HG03108 (cell line): ENCODE measurements around the gene ACLY.
"Not testable (repeated sequence)": the region's sequence is repeated elsewhere in the genome, so short reads cannot be mapped to it uniquely, and the experiment has no call there.

ENCODE experiments used
- ATAC-seq: cut with Tn5 transposase; IDR thresholded peaks from one replicate; pipeline ENCODE4 v1.9.1; 2021; ENCODE audit warnings: moderate library complexity; ENCODE audit not compliant: unreplicated experiment

ACLY gene

DNA sequence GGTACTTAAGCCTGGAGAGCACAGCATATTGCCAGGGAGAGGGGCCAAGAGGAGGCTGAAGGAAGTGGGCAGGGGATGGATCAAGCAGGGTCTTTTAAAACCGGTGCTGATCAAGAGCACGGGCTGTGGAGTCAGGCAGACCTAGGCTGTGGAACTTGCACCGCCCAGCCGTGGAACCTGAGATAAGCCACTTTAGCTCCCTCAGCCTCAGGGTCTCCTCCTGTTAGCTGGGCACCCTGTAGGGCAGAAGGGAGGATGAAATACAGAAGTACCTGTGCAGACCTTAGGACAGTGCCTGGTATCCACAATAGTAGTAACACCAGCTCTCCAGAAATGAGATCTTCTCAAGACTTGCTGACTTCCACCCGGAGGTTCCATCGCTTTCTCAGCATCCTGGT lies 20.9 kb upstream of the ACLY start:
- ATAC-seq = no peak

DNA sequence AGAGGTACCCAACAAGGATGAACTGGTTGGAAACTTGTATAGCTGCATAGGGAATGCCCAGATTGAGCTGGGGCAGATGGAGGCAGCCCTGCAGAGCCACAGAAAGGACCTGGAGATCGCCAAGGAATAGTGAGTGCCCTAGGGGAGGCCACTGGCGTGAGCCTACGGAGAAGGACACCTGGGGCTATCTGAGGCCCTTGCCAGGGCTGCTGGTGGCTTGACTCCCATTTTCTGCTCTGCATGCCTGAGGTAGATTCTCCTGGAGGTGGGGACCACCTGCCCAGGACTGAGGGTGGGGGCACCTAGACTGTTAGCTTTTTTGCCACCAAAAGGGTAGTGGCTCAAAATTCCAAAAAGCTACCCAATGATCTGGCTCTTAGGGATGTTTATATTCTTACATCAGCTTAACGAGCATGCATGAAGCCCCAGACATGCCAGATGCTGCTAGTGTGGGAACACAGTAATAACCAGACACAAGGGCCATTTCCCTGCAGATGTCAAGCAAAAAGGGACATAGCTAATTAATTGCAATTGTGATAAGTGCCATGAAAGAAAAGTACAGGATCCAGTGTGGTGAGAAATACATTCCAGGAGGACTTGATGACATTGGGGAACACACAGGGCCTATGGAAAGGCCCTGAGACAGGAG lies 20.4 kb upstream of the ACLY start:
- no peak for ATAC-seq

DNA sequence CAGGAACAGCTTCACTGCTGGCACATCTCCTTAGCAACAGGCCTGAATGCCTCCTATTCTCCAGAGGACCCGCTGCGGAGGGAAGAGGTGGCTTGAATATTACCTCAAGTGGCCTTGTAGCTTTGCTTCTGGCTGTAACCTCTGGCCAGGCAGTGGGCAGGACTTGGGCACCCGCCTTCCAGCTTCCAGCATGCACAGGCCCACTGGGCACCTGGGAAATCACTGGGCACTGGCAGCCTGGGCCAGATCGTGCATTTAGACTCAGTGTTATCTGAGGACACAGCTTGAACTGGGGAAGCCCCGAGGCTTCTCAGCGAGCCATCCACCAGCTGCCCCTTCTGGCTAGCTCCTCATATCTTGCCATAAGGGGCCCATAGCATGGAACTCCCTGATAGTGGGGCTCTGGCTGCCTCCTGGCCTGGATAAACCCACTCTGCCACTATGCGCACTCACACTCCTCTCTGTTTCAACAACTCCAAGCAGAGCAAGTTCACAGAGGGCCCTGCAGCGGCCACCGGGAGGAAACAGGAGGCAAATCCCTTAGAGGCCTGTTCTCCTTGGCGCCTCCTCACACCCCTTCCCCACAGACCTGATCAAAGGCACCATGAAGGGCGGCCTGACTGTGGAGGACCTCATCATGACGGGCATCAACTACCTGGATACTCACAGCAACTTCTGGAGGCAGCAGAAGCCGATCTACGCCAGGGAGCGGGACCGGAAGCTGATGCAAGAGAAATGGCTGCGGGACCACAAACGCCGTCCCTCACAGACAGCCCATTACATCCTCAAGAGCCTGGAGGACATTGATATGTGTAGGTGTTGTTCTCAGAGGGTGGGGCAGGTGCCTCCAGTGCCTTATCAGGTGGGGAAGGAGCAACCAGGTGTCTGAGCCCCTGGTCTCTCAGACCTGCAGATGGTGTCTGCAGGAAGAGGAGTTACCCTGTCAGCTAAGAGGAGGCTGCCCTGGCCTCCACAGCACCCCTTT lies 19.5 kb upstream of the ACLY start:
- ATAC-seq = no peak

DNA sequence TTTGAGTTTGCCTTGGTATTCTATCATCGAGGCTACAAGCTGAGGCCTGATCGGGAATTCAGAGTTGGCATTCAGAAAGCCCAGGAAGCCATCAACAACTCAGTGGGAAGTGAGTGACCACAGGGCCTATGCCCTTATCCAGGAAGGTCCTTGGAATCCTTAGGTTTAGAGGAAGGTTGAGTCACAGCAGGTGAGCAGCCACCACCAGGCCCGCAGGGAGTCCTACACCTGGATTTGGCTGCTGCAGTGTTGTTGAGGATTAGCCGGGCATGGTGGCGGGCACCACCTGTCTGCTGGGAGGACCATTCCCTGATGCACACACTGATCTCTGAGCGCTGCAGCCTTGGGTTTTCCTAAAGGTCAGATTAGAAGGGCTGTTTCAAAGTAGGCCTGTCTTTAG lies 16.9 kb upstream of the ACLY start:
- ATAC-seq = no peak

DNA sequence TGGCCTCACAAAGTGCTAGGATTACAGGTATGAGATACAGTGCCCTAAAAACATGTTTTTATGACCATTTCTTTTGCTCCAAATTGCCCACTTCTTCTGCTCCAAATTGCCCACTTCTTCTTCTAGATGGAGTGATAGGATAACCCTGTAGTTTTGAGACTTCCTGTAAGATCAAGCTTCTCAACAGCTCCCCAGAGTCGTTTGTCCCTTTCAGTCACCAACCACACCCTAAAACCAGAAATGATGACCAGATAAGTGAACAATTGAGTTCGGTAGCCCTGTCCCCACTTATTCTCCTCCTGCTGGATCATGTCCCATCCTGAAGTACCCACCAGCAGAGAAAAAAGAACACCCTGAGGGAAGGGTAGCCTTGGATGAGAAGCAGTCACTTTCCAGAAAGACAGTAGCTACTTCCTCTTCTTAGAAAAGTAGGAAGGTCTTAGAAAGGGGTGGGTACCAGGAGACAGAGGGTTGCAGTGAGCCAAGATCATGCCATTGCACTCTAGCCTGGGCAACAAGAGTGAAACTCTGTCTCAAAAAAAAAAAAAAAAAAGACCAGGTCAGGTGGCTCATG lies 14.2 kb upstream of the ACLY start:
- ATAC-seq = no peak

DNA sequence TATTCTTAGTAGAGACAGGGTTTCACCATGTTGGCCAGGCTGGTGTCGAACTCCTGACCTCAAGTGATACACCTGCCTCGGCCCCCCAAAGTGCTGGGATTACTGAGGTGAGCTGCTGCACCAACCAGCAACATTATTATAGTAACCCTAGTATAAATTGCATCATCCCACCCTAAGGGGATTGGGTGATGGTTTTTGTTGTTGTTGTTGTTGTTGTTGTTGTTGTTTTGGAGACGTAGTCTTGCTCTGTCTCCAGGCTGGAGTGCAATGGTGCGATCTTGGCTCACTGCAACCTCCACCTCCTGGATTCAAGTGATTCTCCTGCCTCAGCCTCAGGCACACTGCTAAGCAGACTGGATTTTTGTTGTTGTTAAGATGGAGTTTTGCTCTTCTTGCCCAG lies 13.0 kb upstream of the ACLY start:
- ATAC-seq = not testable (repeated sequence)

DNA sequence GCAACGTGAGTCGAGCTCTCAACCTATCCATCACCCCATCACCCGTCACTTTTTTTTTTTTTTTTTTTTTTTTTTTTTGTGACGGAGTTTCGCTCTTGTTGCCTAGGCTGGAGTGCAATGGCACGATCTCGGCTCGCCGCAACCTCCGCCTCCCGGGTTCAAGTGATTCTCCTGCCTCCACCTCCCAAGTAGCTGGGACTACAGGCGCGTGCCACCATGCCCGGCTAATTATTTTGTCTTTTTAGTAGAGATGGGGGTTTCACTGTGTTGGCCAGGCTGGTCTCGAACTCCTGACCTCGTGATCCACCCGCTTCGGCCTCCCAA lies 12.0 kb upstream of the ACLY start:
- ATAC-seq = not testable (repeated sequence)

DNA sequence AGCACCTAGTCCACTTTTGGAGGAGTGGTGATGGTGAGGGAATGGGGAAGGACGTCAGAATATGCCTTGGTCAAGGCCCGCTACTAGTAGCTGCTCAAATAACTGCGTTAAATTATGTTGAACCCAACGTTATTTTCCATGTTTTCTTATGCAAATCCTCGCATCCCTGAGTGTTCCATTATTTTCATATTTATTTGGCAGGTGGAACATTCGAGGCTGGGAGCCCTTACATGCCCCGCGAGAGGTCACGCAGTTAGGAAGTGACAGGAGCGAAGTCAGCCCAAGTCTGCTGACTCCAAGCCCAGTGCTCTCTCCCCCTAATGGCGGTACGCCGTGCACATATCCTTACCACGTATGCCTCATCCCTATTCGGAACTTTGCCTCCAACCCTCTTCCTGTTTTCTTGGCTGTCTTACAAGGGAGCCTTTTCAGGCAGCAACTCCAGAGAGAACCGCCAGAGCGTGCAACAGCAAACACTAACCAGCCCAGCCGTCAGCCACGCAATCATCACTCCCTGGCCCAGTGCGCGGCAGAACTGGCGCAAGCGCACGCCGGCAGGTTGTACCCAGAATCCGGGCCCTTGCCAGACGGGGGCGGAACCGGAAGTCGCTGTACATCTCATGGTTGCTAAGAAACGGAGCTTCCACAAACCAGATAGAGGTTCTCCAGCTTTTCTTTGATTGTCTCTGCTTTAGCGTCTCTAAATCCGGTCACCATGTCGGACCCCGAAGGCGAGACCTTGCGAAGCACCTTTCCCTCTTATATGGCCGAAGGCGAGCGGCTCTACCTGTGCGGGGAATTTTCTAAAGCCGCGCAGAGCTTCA lies 11.5 kb upstream of the ACLY start, which contains the start of gene ODAD4:
TSS of gene ODAD4 (plus strand) at position 609 of the 824 bp plus-strand sequence. CDS start at position 716, 107 bp downstream.
- ATAC-seq = peak; percentile 84

DNA sequence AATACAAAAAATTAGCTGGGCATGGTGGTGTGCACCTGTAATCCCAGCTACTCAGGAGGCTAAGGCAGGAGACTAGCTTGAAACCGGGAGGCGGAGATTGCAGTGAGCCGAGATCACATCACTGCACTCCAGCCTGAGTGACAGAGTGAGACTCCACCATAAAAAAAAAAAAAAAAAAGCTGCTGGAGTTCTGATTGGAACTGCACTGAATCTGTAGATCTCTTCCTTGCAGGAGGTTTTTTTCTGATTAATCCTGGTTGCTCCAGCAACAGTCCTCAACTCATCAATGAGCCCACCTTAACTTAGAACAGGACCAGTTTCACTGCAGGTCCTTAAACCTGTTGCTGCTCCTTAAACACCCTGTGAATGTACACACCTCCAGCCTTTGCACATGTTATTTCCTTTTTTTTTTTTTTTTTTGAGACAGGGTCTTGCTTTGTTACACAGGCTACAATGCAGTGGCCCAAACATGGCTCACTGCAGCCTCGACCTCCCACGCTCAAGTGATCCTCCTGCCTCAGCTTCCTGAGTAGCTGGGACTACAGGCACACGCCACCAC lies 10.0 kb upstream of the ACLY start:
- no peak for ATAC-seq

DNA sequence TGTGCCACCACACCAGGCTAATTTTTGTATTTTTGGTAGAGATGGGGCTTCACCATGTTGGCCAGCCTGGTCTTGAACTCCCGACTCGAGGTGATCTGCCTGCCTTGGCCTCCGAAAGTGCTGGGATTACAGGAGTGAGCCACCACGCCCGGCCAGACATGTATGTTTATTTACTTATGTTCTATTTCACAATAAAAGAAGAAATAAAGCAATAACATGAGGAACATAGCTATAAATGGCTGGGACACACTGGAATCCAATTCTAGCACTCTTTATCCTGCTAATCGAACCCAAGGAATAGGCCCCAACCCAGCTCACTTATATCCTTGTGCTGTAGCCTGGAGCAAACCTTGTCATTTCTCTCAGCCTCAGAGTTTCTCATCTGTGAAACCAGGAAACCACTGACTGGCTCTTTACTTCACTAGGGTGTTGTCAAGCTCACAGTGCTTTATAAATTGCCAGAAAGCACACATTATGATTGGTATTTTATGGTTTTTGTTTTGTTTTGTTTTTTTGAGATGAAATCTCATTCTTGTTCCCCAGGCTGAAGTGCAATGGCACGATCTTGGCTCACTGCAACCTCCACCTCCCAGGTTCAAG lies 7.3 kb upstream of the ACLY start:
- no peak for ATAC-seq

DNA sequence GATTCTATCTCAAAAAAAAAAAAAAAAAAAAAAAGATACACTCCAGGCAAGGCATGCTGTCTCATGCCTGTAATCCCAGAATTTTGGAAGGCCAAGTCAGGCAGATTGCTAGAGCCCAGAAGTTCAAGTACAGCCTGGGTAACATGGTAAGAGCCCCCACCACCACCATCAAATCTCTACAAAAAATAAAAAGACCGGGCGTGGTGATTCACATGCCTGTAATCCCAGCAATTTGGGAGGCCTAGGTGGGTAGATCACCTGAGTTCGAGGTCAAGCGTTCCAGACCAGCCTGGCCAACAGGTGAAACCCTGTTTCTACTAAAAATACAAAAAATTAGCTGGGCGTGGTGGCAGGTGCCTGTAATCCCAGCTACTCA lies 1.8 kb upstream of the ACLY start:
- no peak for ATAC-seq

DNA sequence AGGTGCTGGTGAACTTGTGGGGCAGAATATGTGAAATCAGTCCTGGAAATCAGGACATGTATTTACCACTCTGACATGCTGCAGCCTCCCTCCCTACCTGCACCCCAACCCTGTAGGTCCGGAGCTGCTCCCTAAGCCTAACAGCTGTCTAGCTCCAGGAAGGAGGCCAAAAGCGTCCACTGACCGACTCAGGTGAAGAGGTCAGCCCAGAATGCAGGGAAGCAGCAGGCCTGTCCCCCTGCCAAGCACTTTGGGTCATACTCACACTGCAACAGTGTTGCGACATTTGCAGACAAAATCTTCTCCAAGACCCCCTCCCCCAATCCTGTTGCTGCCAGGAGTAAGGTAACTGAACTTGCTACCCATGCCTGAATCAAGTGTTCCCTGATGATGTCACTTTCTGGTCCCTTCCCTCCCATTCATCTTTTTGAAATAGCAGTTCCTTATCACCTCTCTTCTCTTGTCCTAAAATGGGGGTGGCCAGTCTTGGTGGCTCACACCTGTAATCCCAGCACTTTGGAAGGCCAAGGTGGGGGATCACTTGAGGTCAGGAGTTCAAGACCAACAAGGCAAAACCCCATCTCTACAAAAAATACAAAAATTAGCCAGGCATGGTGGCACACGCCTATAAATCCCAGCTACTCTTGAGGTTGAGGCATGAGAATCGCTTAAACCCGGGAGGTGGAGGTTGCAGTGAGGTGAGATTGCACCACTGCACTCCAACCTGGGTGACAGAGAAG lies 1.3 kb upstream of the ACLY start:
- no peak for ATAC-seq

DNA sequence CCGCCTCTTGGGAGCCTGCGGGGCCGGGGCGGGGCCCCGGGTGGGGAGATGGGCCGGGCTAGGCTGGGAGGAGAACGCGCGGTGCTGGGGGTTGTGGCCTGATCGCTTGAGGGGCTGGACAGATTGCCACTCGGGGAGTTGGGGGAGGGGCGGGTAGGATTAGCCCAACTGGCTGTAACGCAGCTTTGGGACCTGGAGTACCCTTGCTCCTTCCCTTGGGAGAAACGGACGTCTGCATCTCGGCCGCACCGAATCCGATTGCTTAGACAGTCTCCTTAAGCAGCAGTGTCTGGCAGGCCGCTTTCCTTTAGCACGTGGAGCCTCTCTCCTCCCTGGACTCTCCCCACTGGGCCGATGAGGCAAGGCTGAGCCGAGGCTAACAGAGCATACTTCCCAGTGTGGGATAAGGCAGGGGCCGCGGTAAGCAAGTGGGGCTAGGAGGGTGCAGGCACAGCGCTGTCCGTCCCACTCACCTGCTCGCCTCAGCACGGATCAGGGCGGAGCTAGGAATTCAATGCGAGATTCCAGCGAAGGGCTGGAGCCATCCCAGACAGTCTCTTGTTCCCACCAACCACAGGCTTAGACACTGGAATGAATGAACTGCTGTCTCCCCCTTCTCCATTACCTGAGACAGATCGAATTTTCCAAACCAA lies 540 bp upstream of the ACLY start:
- peak; percentile 3 for ATAC-seq

DNA sequence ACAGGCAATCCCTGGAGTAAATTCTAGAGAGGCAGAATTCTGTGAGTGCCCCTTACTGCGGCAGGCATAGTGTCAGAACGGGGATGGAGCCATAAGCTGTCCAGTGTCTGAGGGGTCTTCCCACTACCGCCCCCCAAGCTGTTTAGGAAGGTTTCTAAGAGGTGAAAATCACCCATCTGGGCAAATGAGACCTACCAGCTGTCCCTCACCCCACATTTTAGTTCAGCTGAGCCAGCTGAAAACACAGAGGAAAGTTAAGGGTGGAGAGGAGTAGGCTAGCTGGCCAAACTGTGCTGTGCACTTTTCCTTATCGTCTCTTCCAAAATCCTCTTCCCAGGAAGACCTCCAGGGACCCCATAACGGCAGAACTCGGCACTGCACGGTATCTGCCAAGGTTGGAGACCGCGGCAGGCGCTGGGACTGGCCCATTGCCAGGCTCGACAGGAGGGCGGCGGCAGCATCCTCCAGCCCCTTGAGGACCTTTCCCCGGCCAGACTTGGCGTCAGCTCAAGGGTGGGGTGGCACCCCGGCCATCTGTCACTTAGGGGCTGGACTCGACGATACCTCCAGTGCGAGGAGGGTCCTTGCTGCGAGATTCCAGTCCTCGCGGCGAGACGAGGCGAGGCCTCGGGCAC lies 955 bp downstream of the ACLY start:
- no peak for ATAC-seq

DNA sequence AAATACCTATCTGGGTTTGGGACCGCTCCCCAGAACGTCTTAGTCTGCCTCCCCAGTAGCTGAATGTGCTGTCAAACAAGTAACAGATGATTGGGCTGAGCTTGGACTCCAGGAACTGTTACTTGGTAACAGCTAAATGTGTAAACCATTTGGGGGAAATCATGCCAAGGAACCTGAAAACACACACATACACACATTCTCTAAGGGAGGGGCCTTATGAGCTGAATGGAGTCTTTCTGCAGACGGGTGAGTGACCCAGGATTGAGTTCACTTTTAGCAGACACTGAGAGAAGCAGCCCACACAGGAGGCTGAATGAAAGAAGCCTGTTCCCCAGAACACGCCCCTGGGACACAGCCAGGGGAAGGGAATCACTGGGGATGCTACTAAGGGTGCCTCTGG lies 1.6 kb downstream of the ACLY start:
- no peak for ATAC-seq

DNA sequence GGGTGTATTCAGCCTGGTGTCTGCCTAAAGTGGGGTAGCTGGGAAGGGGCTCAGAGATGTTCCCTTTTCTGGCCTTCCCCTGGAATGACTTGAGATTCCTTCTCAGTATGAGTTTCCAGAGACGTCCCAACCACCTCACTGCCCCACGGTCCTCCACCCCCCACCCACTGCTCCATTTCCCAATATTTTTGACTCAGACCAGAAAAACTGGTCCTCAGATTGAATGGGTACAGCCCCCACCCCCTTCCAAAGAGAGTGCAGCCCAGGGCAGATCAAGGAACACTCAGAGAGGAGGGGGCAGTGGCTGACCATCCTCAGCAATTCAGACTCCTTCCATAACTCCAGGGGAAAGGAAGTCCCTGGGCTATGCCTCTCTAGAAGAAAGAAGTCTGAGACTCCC lies 3.2 kb downstream of the ACLY start:
- ATAC-seq = no peak

DNA sequence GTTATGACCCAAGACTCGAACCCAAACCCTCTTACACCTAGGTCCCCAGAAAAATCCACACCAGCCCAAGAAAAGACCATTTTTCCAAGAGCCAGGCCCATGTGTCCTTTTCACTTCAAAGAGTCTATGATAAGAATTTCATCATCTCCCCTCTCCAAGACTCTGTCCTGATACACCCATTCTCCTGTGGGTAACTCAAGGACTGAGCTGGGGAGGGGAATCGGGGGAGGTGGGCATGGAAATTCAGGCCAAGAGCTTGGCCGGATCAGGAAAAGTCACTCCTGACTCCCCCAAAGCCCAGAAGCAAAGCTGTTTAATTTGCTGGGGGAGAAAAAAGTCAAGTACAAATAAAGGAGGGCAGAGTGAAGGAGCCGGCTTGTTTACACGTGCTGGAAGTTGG lies 3.7 kb downstream of the ACLY start:
- no peak for ATAC-seq

DNA sequence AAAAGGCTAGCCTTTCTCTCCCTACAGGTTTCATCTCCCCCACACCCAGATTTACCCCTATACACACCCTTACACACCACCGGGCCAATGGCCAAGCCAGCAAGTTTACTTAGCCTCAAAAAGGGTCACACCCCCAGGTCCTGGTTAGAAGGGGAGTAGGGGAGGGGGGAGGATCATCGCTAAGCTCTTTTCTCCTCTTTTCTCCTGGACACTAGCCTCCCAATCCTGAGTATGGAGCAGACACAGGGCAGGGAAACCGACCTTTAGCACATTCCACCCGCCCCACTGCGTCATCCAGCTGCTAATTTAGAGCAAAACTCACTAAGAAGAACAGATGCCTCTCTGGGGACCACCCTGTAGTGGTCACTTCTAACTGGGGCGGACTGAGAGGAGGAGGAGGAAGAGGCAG lies 4.4 kb downstream of the ACLY start:
- ATAC-seq = no peak

DNA sequence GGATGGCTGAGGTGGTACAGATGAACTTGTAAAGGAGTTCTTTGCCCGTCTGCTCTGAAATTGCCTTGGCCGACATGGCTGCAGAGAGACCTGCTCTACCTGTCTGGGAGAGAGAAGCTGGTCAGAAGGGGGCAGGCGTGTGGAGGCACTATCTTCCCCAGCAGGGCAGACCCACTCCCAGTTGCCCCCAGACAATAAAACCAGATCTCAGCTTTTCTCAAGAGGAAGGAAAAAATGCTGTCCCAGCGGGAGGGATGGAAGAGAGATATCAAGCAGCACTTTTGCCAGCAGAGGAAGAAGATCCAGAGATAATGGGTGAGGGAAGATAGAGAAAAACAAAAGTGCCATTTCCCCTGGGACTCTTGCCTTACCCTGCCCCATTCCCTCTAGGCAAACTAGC lies 5.0 kb downstream of the ACLY start:
- ATAC-seq = no peak
